ENCODE data around the gene OTUB2. TPM values are rescaled to one million over a fixed set of nuclear protein-coding genes. Genes with fewer than 3 reads are reported as not detected.

Gene OTUB2
- total and polyA plus RNA-seq, 10 donors = 0.07 to 1.1 (median 0.43) TPM

GRCh38 chr14:94051115-94051514 is 25.0 kb downstream of the OTUB2 start:
- Histone ChIP-seq H3K4me1 (peaks cover 0 to 62% (median 27%) of the 10 kb centered on the region in 6 donors), H3K4me3 (no peak overlapping the region), H3K27ac (no peak overlapping the region), H3K27me3 (replicated peaks in 1 of 7) (no peaks in the 10 kb centered on the region), H3K36me3 (peaks cover 6 to 100% (median 98%) of the 10 kb centered on the region in 6 donors), H3K9me3 (no peaks in the 10 kb centered on the region)
- intact Hi-C loops (cut with DNase I; ENCODE audit: low total_unique reads) = no loop called here
- DNase-seq = peak; percentile 63
- WGBS, 5 donors = 63 to 78% (median 73%) methylated on average over 9 of the region's 9 CpGs
- no peak for TF ChIP-seq POLR2A (IDR thresholded peaks at IDR 0.05)
- peak in 4 of 11 experiments; percentile 20 to 36 (median 28) for TF ChIP-seq CTCF (IDR thresholded peaks at IDR 0.05 in 8 of 11, conservative IDR thresholded peaks at IDR 0.05 in 3 of 11)

- Histone ChIP-seq H3K9me3 (no peaks in the 10 kb centered on the region), H3K27ac (peak overlapping the region in 1 of 8 donors; percentile 1), H3K4me3 (no peak overlapping the region), H3K36me3 (peaks cover 6 to 100% (median 99%) of the 10 kb centered on the region in 6 donors), H3K4me1 (peaks cover 0 to 69% (median 32%) of the 10 kb centered on the region in 6 donors), H3K27me3 (replicated peaks in 1 of 7) (no peaks in the 10 kb centered on the region)
- intact Hi-C loops (cut with DNase I; ENCODE audit: low total_unique reads) = no loop called here
- TF ChIP-seq CTCF (IDR thresholded peaks at IDR 0.05 in 8 of 11, conservative IDR thresholded peaks at IDR 0.05 in 3 of 11) = no peak
- no peak for TF ChIP-seq POLR2A (IDR thresholded peaks at IDR 0.05)
- TF ChIP-seq POLR2AphosphoS5 (IDR thresholded peaks at IDR 0.05) = no peak
- WGBS, 5 donors = 84 to 97% (median 88%) methylated on average over 2 to 3 of the region's 3 CpGs
- DNase-seq = peak; percentile 43
These were observed 25.6 kb downstream of the OTUB2 start for GRCh38 chr14:94051779-94052178.

- Histone ChIP-seq H3K4me3 (no peak overlapping the region), H3K4me1 (peaks cover 2 to 73% (median 36%) of the 10 kb centered on the region in 6 donors), H3K27me3 (replicated peaks in 1 of 7) (no peaks in the 10 kb centered on the region), H3K9me3 (no peaks in the 10 kb centered on the region), H3K36me3 (peaks cover 6 to 100% (median 97%) of the 10 kb centered on the region in 6 donors), H3K27ac (peak overlapping the region in 2 of 8 donors; percentile 1 to 22)
- DNase-seq = no peak
- WGBS, 5 donors = 67 to 100% (median 80%) methylated on average over 1 of the region's 1 CpG
- no peak for TF ChIP-seq CTCF (IDR thresholded peaks at IDR 0.05 in 8 of 11, conservative IDR thresholded peaks at IDR 0.05 in 3 of 11)
- no peak for TF ChIP-seq POLR2AphosphoS5 (IDR thresholded peaks at IDR 0.05)
- TF ChIP-seq POLR2A (IDR thresholded peaks at IDR 0.05) = no peak
- intact Hi-C loops (cut with DNase I; ENCODE audit: low total_unique reads) = no loop called here
These were observed 26.1 kb downstream of the OTUB2 start for GRCh38 chr14:94052199-94052598.

- 77 to 94% (median 83%) methylated on average over 4 of the region's 4 CpGs for WGBS, 5 donors
- DNase-seq = peak; percentile 17
- H3K4me3 ChIP-seq = no peak overlapping the region
- intact Hi-C loops (cut with DNase I; ENCODE audit: low total_unique reads) = no loop called here
- peaks cover 6 to 100% (median 97%) of the 10 kb centered on the region in 6 donors for H3K36me3 ChIP-seq
- TF ChIP-seq POLR2AphosphoS5 (IDR thresholded peaks at IDR 0.05) (no peak), CTCF (IDR thresholded peaks at IDR 0.05 in 8 of 11, conservative IDR thresholded peaks at IDR 0.05 in 3 of 11) (no peak), POLR2A (IDR thresholded peaks at IDR 0.05) (no peak)
- no peaks in the 10 kb centered on the region for H3K9me3 ChIP-seq
- H3K27ac ChIP-seq = peak overlapping the region in 2 of 8 donors; percentile 4 to 22
- H3K4me1 ChIP-seq = peaks cover 6 to 78% (median 40%) of the 10 kb centered on the region in 6 donors
- H3K27me3 ChIP-seq (replicated peaks in 1 of 7) = no peaks in the 10 kb centered on the region
These were observed 26.5 kb downstream of the OTUB2 start for GRCh38 chr14:94052662-94053061.
